PC-3 (cell line): ENCODE measurements around the gene DCUN1D4. TPM values are rescaled to one million over a fixed set of nuclear protein-coding genes. Genes with fewer than 3 reads are reported as not detected.

ENCODE experiments used
- ATAC-seq: fragments of 200-7000 bp; cut with Tn5 transposase; 2 replicates; pipeline ENCODE4 v1.9.1; 2020; ENCODE audit warnings: mild to moderate bottlenecking, moderate library complexity
- BruUV-seq: library from RNA; stranded (reverse); fragments of 400-500 nt; replicated peaks from 2 replicates; lab custom pipeline; 2021; lab: Mats Ljungman, UMichigan
- CTCF ChIA-PET: fragments of 300-600 bp; sonication (Branson Sonifier 250); formaldehyde crosslinking; loops from one replicate; lab custom pipeline; 2022; ENCODE audit warnings: antibody characterized with exemption; lab: Charles Lee
- POLR2A ChIA-PET: fragments of 300-600 bp; sonication (Branson Sonifier 250); formaldehyde crosslinking; loops from one replicate; lab custom pipeline; 2022; ENCODE audit warnings: antibody characterized with exemption; ENCODE audit not compliant: unreplicated experiment; lab: Charles Lee
- DNase-seq: peaks from one replicate; pipeline ENCODE4 v3.0.0-alpha.2; 2015
- H2AFZ ChIP-seq: fragments of 300-600 bp; sonication (generic); 2 replicates; pipeline ENCODE4 v1.6.0; 2016; ENCODE audit warnings: antibody characterized with exemption, low read length
- H3F3A ChIP-seq: fragments of 300-600 bp; sonication (generic); one replicate; pipeline ENCODE4 v1.6.0; 2017; ENCODE audit warnings: antibody characterized with exemption, low read length, control low read depth, mild to moderate bottlenecking; ENCODE audit not compliant: unreplicated experiment
- H3K27ac ChIP-seq: fragments of 300-600 bp; sonication (generic); 2 replicates; pipeline ENCODE4 v1.5.1; 2016; ENCODE audit warnings: mild to moderate bottlenecking, low read length
- H3K27me3 ChIP-seq: fragments of 300-600 bp; sonication (generic); 2 replicates; pipeline ENCODE4 v1.6.1; 2016; ENCODE audit warnings: low read length, mixed read lengths
- H3K36me3 ChIP-seq: fragments of 300-600 bp; sonication (generic); 2 replicates; pipeline ENCODE4 v1.6.1; 2016; ENCODE audit warnings: low read depth, mixed run types, low read length, mixed read lengths
- H3K4me1 ChIP-seq: fragments of 300-600 bp; sonication (generic); 2 replicates; pipeline ENCODE4 v1.5.1; 2016; ENCODE audit warnings: low read length; ENCODE audit not compliant: insufficient read depth
- H3K4me2 ChIP-seq: fragments of 300-600 bp; sonication (generic); 2 replicates; pipeline ENCODE4 v1.6.0; 2016; ENCODE audit warnings: low read length
- H3K4me3 ChIP-seq: fragments of 300-600 bp; sonication (generic); 2 replicates; pipeline ENCODE4 v1.5.1; 2016; ENCODE audit warnings: mild to moderate bottlenecking, low read length, mixed read lengths
- H3K79me2 ChIP-seq: fragments of 300-600 bp; sonication (generic); 2 replicates; pipeline ENCODE4 v1.6.1; 2017; ENCODE audit warnings: low read length, mixed read lengths
- H3K9ac ChIP-seq: fragments of 300-600 bp; sonication (generic); 2 replicates; pipeline ENCODE4 v1.6.0; 2016; ENCODE audit warnings: mild to moderate bottlenecking, low read length
- H3K9me2 ChIP-seq: fragments of 300-600 bp; sonication (generic); replicated peaks from 2 replicates; pipeline ENCODE4 v1.6.1; 2016; ENCODE audit warnings: mixed run types, low read length, mixed read lengths
- H3K9me3 ChIP-seq: fragments of 300-600 bp; sonication (generic); 2 replicates; pipeline ENCODE4 v1.6.1; 2016; ENCODE audit warnings: low read length, mixed read lengths
- H4K20me1 ChIP-seq: fragments of 300-600 bp; sonication (generic); 2 replicates; pipeline ENCODE4 v1.6.1; 2016; ENCODE audit warnings: low read length, mixed read lengths
- CTCF ChIP-seq: fragments of 300-600 bp; sonication (generic); conservative IDR thresholded peaks from 2 replicates; pipeline ENCODE4 v1.5.1; 2017; ENCODE audit warnings: antibody characterized with exemption, low read depth, mild to moderate bottlenecking, low read length
- EZH2 ChIP-seq: fragments of 300-600 bp; sonication (generic); IDR thresholded peaks from one replicate; pipeline ENCODE4 v1.6.1; 2017; ENCODE audit warnings: antibody characterized with exemption, mild to moderate bottlenecking, low read length; ENCODE audit not compliant: unreplicated experiment
- EZH2phosphoT487 ChIP-seq: fragments of 300-600 bp; sonication (generic); IDR thresholded peaks from 2 replicates; pipeline ENCODE4 v1.6.1; 2018; ENCODE audit warnings: mild to moderate bottlenecking, antibody characterized with exemption, low read length, borderline replicate concordance
- intact Hi-C: fragments of 100-400 bp; cut with micrococcal nuclease; formaldehyde crosslinking; loops from 2 replicates; pipeline ENCODE4 v1.9.0; 2023
- total RNA-seq: library from RNA; depleted of rRNA; stranded (reverse); fragments of >200 nt; gene quantifications from 2 replicates; pipeline ENCODE4 v1.2.3, GENCODE V29; 2014

The DCUN1D4 gene
- total RNA-seq, 1 experiment from 2014 or later = 44.8 TPM

GRCh38 chr4:51859476-51860031, 16.6 kb downstream of the DCUN1D4 start:
- intact Hi-C loops = no loop called here
- no peak overlapping the region for H3K9ac ChIP-seq
- H3F3A ChIP-seq = no peaks in the 10 kb centered on the region
- BruUV-seq = no TSS peak
- H2AFZ ChIP-seq = no peak overlapping the region
- no peaks in the 10 kb centered on the region for H3K9me2 ChIP-seq
- DNase-seq = no peak
- peaks cover 85% of the 10 kb centered on the region for H3K79me2 ChIP-seq
- H3K9me3 ChIP-seq = no peaks in the 10 kb centered on the region
- H3K27me3 ChIP-seq = no peaks in the 10 kb centered on the region
- H3K36me3 ChIP-seq = peaks cover 29% of the 10 kb centered on the region
- no peak for ATAC-seq
- no peak overlapping the region for H3K4me3 ChIP-seq
- H3K27ac ChIP-seq = no peak overlapping the region
- H3K4me2 ChIP-seq = no peak overlapping the region
- TF ChIP-seq CTCF = no peak
- TF ChIP-seq EZH2phosphoT487 = no peak
- TF ChIP-seq EZH2 = no peak
- H3K4me1 ChIP-seq = no peaks in the 10 kb centered on the region
- CTCF ChIA-PET = no interaction called here
- POLR2A ChIA-PET = no interaction called here
- 0 out of 2 replicates have a peak, but pooled peaks cover 3% of the 10 kb centered on the region for H4K20me1 ChIP-seq

- Histone ChIP-seq H3K4me3 (no peak overlapping the region), H3K36me3 (peaks cover 54% of the 10 kb centered on the region), H3K79me2 (peaks cover 59% of the 10 kb centered on the region), H3K9me3 (no peaks in the 10 kb centered on the region), H3F3A (no peaks in the 10 kb centered on the region), H2AFZ (no peak overlapping the region), H4K20me1 (0 out of 2 replicates have a peak, but pooled peaks cover 3% of the 10 kb centered on the region), H3K27me3 (no peaks in the 10 kb centered on the region), H3K9ac (no peak overlapping the region), H3K9me2 (no peaks in the 10 kb centered on the region), H3K4me1 (no peaks in the 10 kb centered on the region), H3K4me2 (no peak overlapping the region), H3K27ac (no peak overlapping the region)
- intact Hi-C loops = no loop called here
- ATAC-seq = no peak
- POLR2A ChIA-PET = no interaction called here
- DNase-seq = no peak
- CTCF ChIA-PET = no interaction called here
- TF ChIP-seq CTCF = no peak
- no peak for TF ChIP-seq EZH2
- TF ChIP-seq EZH2phosphoT487 = no peak
- no TSS peak for BruUV-seq
Measured at GRCh38 chr4:51862199-51862598, 19.2 kb downstream of the DCUN1D4 start.

DNA sequence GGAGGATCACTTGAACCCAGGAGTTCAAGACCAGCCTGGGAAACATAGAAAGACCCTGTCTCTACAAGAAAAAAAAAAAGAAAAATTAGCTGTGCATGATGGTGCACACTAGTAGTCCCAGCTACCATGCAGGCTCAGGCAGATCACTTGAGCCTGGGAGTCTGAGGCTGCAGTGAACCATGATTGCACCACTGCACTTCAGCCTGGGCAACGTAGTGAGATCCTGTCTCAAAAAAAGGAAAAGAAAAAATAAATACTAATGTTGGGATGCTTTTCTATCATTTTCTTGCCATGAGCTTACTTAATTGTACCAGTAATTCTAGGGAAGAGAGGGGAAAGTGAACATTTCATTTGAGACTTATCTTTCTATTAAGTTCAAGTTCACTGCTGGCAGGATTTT, 19.8 kb downstream of the DCUN1D4 start:
- POLR2A ChIA-PET = no interaction called here
- TF ChIP-seq CTCF (no peak), EZH2 (no peak), EZH2phosphoT487 (no peak)

More for the DNA sequence above, 19.8 kb downstream of the DCUN1D4 start:
- Histone ChIP-seq H3K4me3 (no peak overlapping the region), H3K27ac (no peak overlapping the region), H3K4me2 (no peak overlapping the region), H3K36me3 (peaks cover 53% of the 10 kb centered on the region), H3K9ac (no peak overlapping the region), H3K9me2 (no peaks in the 10 kb centered on the region), H2AFZ (no peak overlapping the region), H3K79me2 (peaks cover 53% of the 10 kb centered on the region), H3K4me1 (no peaks in the 10 kb centered on the region), H3K9me3 (no peaks in the 10 kb centered on the region), H4K20me1 (0 out of 2 replicates have a peak, but pooled peaks cover 3% of the 10 kb centered on the region), H3K27me3 (no peaks in the 10 kb centered on the region), H3F3A (no peaks in the 10 kb centered on the region)
- DNase-seq (no peak), ATAC-seq (no peak)
- intact Hi-C loops = no loop called here
- CTCF ChIA-PET = no interaction called here
- no TSS peak for BruUV-seq
